ENCODE measurements around the gene NEK9. TPM values are rescaled to one million over a fixed set of nuclear protein-coding genes. Genes with fewer than 3 reads are reported as not detected.
A peak's percentile ranks its signal among the peaks of the same experiment; 100 is the strongest.

Gene NEK9
- total RNA-seq, 1 experiment from 2014 or later, result 40.2 TPM

GRCh38 chr14:75113932-75114539 is 12.8 kb downstream of the NEK9 start:
- DNase-seq (ENCODE audit: extremely low read depth, low read depth), result no peak

- DNase-seq (ENCODE audit: extremely low read depth, low read depth), result no peak
Observed at GRCh38 chr14:75109877-75110276, 17.0 kb downstream of the NEK9 start.

DNA sequence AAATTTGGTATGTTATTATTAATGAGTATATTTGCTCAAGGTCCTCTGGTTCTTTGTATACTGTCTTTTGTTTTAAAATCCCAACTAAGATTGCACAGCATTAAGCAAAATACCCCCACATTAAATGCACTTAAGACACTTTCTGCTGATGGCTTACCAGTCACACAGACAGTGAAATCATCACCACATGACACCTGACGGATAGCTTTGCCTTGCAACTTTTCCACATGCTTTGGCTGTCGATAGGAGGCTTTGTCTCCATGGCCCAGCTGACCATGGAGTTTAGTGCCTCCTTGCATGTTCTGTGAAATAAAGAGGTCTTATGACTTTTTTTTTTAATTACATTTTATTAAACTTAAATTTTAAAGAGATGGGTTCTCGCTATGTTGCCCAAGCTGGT is 19.7 kb downstream of the NEK9 start:
- DNase-seq (ENCODE audit: extremely low read depth, low read depth), result no peak

DNA sequence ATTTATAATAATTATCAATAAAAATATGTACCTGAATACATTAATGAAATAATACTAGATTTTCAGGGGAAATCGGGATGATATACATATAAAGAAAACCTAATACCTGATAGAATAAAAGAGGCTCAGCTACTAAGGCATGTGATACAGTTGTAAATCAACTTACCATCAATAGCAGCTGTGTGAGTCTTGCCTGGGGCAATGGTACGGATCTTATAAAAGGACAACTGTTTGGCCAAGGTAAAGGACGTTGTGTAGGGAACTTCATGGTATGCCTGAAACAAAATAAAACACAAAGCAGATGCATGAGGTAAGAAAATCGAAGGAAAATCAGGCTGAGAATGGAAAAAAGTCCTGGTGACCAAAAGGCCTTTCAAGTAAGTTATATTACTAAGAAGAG is 25.4 kb downstream of the NEK9 start:
- DNase-seq (ENCODE audit: extremely low read depth, low read depth), result no peak

- DNase-seq (ENCODE audit: extremely low read depth, low read depth), result no peak
Observed at GRCh38 chr14:75098682-75099081, 28.2 kb downstream of the NEK9 start.

GRCh38 chr14:75098212-75098611 is 28.6 kb downstream of the NEK9 start:
- DNase-seq (ENCODE audit: extremely low read depth, low read depth), result no peak

GRCh38 chr14:75096959-75097358 is 29.9 kb downstream of the NEK9 start:
- no peak for DNase-seq (ENCODE audit: extremely low read depth, low read depth)

DNA sequence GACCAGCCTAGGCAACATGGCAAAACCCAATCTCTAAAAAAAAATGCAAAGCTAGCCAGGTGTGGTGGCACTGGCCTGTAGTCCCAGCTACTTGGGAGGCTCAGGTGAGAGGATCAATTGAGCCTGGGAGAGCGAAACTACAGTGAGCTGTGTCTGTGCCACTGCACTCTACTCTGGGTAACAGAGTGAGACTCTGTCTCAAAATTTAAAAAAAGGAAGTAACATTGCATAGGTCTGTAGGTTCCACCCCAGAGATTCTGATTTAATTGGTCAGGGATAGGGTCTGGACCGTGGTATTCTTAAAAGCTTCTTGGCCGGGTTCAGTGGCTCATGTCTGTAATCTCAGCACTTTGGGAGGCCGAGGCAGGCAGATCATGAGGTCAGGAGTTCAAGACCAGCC is 31.2 kb downstream of the NEK9 start:
- DNase-seq (ENCODE audit: extremely low read depth, low read depth), result no peak

GRCh38 chr14:75094896-75095295 is 32.0 kb downstream of the NEK9 start:
- no peak for DNase-seq (ENCODE audit: extremely low read depth, low read depth)

GRCh38 chr14:75092698-75093097 is 34.1 kb downstream of the NEK9 start:
- DNase-seq (ENCODE audit: extremely low read depth, low read depth), result no peak

- DNase-seq (ENCODE audit: extremely low read depth, low read depth), result no peak
Observed at GRCh38 chr14:75091251-75091650, 35.6 kb downstream of the NEK9 start.

DNA sequence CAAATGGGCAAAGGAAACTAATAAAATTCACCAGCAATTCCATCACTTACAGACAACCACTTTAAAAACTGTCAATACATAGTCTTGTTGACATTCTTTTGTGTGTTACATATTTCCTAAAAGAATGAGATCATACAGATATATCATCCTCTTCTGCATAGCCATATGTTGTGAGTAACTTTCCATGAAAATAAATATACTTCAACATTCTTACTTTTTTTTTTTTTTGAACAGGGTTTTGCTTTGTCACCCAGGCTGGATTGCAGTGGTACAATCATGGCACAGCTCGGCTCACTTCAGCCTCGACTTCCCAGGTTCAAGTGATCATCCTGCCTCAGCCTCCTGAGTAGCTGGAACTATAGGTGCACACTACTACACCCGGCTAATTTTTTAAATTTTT is 36.5 kb downstream of the NEK9 start:
- no peak for DNase-seq (ENCODE audit: extremely low read depth, low read depth)

DNA sequence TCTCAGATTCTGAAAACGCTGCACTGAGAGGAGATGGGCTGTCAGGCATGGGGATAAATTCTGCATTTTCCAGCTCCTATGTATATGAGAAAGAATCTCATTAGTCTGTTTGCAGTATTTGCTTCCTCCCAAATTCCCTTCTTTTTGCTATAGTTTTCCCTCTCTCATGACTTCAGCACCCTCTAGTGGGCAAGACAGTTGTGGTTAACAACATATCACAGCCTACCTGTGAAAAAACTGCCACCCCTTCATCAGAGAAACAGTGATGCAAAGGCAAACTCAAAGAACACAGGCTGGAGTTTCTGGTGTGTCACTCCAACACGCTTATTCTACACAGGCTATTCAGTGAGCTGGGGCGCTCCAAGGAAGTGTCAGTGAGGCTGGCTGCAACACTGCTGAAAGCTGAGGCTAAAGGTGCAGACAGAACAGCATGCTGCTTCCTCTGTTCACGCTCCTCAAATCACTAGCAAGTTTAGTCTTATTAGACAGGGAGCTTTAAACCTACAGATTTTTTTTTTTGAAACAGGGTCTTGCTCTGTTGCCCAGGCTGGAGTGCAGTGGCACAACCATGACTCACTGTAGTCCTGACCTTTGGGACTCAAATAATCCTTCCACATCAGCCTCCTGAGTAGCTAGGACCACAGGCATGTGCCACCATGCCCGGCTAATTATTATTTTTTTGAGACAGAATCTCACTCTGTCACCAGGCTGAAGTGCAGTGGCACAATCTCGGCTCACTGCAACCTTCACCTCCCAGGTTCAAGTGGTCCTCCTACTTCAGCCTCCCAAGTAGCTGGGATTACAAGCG is 38.1 kb downstream of the NEK9 start:
- DNase-seq (ENCODE audit: extremely low read depth, low read depth), result peak; percentile 66

GRCh38 chr14:75088153-75088552 is 38.7 kb downstream of the NEK9 start:
- DNase-seq (ENCODE audit: extremely low read depth, low read depth), result no peak

DNA sequence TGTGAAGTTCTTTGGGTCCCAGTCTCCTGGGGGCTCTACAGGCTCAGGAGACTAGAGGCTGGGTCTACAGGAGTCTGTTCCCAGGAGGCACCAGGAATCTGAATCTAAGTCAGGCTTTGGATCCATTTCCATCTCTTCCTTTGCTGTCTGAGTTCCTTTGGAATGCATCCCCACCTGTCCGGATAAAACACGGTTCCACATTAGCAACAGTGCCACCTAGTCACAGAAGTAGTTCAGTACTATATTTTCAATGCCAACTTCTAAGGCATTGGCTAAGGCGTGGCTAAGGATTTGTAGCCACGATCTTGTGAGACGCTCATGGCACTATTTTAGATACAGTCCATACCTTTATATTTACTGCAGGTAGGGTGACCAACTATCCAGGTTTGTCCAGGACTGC is 42.3 kb downstream of the NEK9 start:
- DNase-seq (ENCODE audit: extremely low read depth, low read depth), result no peak

DNA sequence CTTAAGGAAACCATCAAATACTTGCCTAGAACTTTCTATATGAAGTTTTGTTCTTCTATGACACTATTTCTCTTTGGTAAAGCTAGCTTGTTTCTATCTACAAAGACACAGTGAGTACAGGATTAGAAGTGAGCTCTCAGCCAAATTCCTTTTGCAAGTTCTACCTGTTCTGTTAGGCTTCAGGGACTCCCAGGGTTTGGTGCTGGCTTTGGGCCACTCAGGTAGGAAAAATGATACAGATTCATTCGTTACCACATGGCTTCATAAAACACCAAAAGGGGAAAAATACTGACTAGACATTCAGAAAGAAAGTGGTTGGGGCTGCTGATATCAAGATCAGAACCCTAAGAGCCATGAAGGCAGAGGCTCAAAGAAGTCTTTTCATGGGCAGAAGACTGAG is 43.6 kb downstream of the NEK9 start:
- DNase-seq (ENCODE audit: extremely low read depth, low read depth), result no peak

DNA sequence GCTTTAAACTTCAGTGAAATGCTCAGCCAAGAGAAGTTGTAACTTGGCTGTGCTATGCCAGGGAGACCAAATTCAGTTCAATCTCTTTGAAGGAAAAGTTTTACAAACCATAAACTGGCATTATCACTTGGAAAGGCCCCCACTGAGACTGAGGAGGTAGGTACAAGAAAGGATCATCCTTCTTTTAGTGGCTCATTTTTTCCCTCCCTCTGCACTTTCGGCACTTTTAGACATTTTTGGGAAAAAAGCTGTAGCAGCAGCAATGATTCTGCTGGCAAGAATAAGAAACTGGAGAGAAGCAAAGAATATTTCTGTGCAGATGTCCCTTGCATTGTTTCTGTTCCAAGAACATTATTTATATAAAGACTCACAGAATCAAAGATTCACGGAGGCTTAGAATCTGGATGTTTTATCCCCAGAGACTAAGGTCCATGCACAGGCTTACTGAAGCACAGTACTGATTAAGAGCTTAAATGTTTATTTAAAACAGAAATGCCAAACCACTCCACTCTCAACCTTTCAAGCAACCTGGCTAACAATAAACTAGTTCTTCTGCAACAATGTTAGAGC is 45.1 kb downstream of the NEK9 start:
- DNase-seq (ENCODE audit: extremely low read depth, low read depth), result no peak

- DNase-seq (ENCODE audit: extremely low read depth, low read depth), result no peak
Observed at GRCh38 chr14:75079521-75079920, 47.3 kb downstream of the NEK9 start.

- no peak for DNase-seq (ENCODE audit: extremely low read depth, low read depth)
Observed at GRCh38 chr14:75077794-75078193, 49.1 kb downstream of the NEK9 start.

GRCh38 chr14:75070383-75070782 is 56.5 kb downstream of the NEK9 start:
- DNase-seq (ENCODE audit: extremely low read depth, low read depth), result no peak

- DNase-seq (ENCODE audit: extremely low read depth, low read depth), result no peak
Observed at GRCh38 chr14:75069811-75070145, 57.1 kb downstream of the NEK9 start.

DNA sequence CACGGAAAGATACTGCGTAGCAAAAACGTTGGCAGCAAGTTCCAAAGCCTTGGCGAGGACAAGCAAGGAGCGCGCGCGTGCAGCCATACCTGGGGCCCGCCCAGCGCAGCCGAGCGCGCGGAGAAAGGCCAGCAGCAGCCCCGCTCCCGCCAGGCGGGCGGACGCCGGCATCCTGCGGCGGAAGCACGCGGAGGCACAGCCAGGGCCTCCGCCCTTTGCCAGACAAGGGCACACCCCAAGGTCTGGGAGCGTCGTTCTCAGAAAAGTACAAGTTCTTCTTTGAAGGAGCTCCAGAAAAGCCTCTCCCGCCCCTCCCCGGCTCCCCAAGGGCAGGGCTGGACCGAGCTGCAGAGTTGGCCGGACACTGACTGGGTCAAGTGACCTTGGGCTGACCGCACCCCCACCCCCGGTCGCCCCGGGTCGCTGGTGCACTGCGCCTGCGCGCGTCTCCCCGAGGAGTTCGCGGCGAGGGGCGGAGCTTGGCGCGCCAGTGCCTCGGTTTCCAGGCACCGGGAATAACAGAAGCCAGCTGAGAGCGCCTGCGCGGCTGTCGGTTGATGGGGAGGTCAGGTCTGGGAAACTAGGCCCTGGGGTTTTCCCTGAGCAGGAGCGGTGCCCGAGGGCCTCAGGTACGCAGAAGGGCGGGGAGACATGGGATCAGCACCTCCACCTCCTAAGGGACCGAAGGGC is 57.6 kb downstream of the NEK9 start, which contains the start of gene ZC2HC1C:
ZC2HC1C (plus strand) TSS at position 521 of the 690 bp plus-strand sequence. CDS start 933 bp downstream, outside the sequence.
- peak; percentile 84 for DNase-seq (ENCODE audit: extremely low read depth, low read depth)
